H1 (cell line): ENCODE data around the gene AUH. TPM values are rescaled to one million over a fixed set of nuclear protein-coding genes. Genes with fewer than 3 reads are reported as not detected.
A peak's percentile ranks its signal among the peaks of the same experiment; 100 is the strongest.

Experiments
- CTCF ChIA-PET: fragments of 300-600 bp; sonication (Branson Sonifier 250); formaldehyde crosslinking; loops from one replicate; lab custom pipeline; 2021; ENCODE audit not compliant: partially characterized antibody; lab: Charles Lee
- POLR2A ChIA-PET: fragments of 300-600 bp; sonication (Branson Sonifier 250); formaldehyde crosslinking; loops from one replicate; lab custom pipeline; 2021; ENCODE audit warnings: inconsistent platforms; ENCODE audit not compliant: partially characterized antibody; lab: Charles Lee
- DNase-seq, 2 experiments: peaks; one replicate each; pipeline versions ENCODE4 v3.0.0 to v3.0.0-alpha.2; 2010 to 2022; ENCODE audit warnings: low spot score in 2 of 2, low read depth in 1 of 2, mixed read lengths in 1 of 2
- FAIRE-seq: peaks from 2 replicates; lab custom pipeline; 2011; peaks lifted over from hg19 to GRCh38; lab: Jason Lieb, UNC
- H2AFZ ChIP-seq: 2 replicates; pipeline ENCODE4 v1.8.1; 2012; ENCODE audit warnings: low read length, inconsistent platforms
- H2AK5ac ChIP-seq: 2 replicates; pipeline ENCODE4 v1.6.1; 2013; ENCODE audit warnings: low read depth, low read length
- H2BK120ac ChIP-seq: replicated peaks from 2 replicates; pipeline ENCODE3; 2013; ENCODE audit warnings: low read depth, low read length, inconsistent platforms
- H2BK12ac ChIP-seq: 2 replicates; pipeline ENCODE4 v1.6.1; 2013; ENCODE audit warnings: low read depth, low read length
- H2BK15ac ChIP-seq: 2 replicates; pipeline ENCODE4 v1.6.1; 2013; ENCODE audit warnings: low read length
- H2BK20ac ChIP-seq: 2 replicates; pipeline ENCODE4 v1.6.1; 2013; ENCODE audit warnings: low read length
- H2BK5ac ChIP-seq: 2 replicates; pipeline ENCODE4 v1.6.1; 2013; ENCODE audit warnings: low read depth, low read length
- H3K14ac ChIP-seq: 2 replicates; pipeline ENCODE4 v1.6.1; 2013; ENCODE audit warnings: inconsistent platforms; ENCODE audit not compliant: insufficient read length
- H3K18ac ChIP-seq: 2 replicates; pipeline ENCODE4 v1.6.1; 2013; ENCODE audit warnings: low read length; ENCODE audit errors: extremely low read depth
- H3K23ac ChIP-seq: 2 replicates; pipeline ENCODE4 v1.6.1; 2013; ENCODE audit warnings: inconsistent platforms; ENCODE audit not compliant: insufficient read length
- H3K23me2 ChIP-seq: 2 replicates; pipeline ENCODE4 v1.6.1; 2013; ENCODE audit warnings: low read depth, low read length
- H3K27ac ChIP-seq: 2 replicates; pipeline ENCODE4 v1.6.1; 2011; ENCODE audit warnings: low read depth, low read length, inconsistent platforms
- H3K27me3 ChIP-seq, 4 experiments: replicated peaks in 1 of 4; 1 replicate in 1 of 4; 2 replicates in 3 of 4; pipeline versions ENCODE4 v1.6.1 to v1.8.1; 2011 to 2013; ENCODE audit warnings: low read length in 3 of 4, mild to moderate bottlenecking in 3 of 4, inconsistent platforms in 2 of 4, mixed read lengths in 2 of 4, moderate library complexity in 1 of 4; ENCODE audit not compliant: control insufficient read depth in 3 of 4, insufficient read depth in 3 of 4; ENCODE audit errors: extremely low read depth in 1 of 4
- H3K36me3 ChIP-seq, 4 experiments: 2 replicates each; pipeline versions ENCODE4 v1.6.1 to v1.8.1; 2011 to 2013; ENCODE audit warnings: mild to moderate bottlenecking in 4 of 4, low read length in 3 of 4, moderate library complexity in 2 of 4, control low read depth in 1 of 4, inconsistent platforms in 1 of 4; ENCODE audit not compliant: insufficient read depth in 4 of 4, control insufficient read depth in 2 of 4
- H3K4ac ChIP-seq: replicated peaks from 2 replicates; pipeline ENCODE3; 2013; ENCODE audit warnings: low read length, low read depth, mixed read lengths, inconsistent platforms; ENCODE audit not compliant: insufficient read length
- H3K4me1 ChIP-seq, 4 experiments: replicated peaks in 1 of 4; 1 replicate in 1 of 4; 2 replicates in 3 of 4; pipeline versions ENCODE4 v1.6.1 to v1.8.1; 2011 to 2013; ENCODE audit warnings: low read length in 3 of 4, inconsistent platforms in 2 of 4, mixed read lengths in 1 of 4; ENCODE audit not compliant: insufficient read depth in 4 of 4, control insufficient read depth in 3 of 4
- H3K4me2 ChIP-seq, 2 experiments: 2 replicates each; pipeline versions ENCODE4 v1.6.1 to v1.8.1; 2011 to 2013; ENCODE audit warnings: low read depth in 2 of 2, low read length in 2 of 2, control low read depth in 1 of 2, inconsistent platforms in 1 of 2, mild to moderate bottlenecking in 1 of 2; ENCODE audit not compliant: insufficient read depth in 1 of 2
- H3K4me3 ChIP-seq, 4 experiments: fragments of 200-600, 300-600 bp in 1 of 4; sonication (generic), shearing (Covaris generic), sonication (Bioruptor Twin) in 1 of 4; 2 replicates each; pipeline versions ENCODE4 v1.5.1 to v1.8.1; 2011 to 2016; ENCODE audit warnings: low read length in 4 of 4, low read depth in 3 of 4, control low read depth in 2 of 4, inconsistent platforms in 2 of 4, mild to moderate bottlenecking in 2 of 4, mixed read lengths in 1 of 4, moderate library complexity in 1 of 4; ENCODE audit not compliant: insufficient read depth in 2 of 4; ENCODE audit errors: extremely low read depth in 1 of 4
- H3K56ac ChIP-seq: replicated peaks from 2 replicates; pipeline ENCODE3; 2013; ENCODE audit warnings: low read depth, mild to moderate bottlenecking, mixed read lengths, low read length, inconsistent platforms; ENCODE audit not compliant: insufficient read length
- H3K79me1 ChIP-seq: 2 replicates; pipeline ENCODE4 v1.6.1; 2013; ENCODE audit warnings: low read depth, low read length, control low read depth
- H3K79me2 ChIP-seq, 2 experiments: 2 replicates each; pipeline versions ENCODE4 v1.6.1 to v1.8.1; 2012 to 2013; ENCODE audit warnings: low read length in 2 of 2, mild to moderate bottlenecking in 2 of 2, inconsistent platforms in 1 of 2; ENCODE audit not compliant: insufficient read depth in 2 of 2, control insufficient read depth in 1 of 2
- H3K9ac ChIP-seq, 4 experiments: replicated peaks in 1 of 4; 1 replicate in 1 of 4; 2 replicates in 3 of 4; pipeline versions ENCODE4 v1.6.1 to v1.8.1; 2011 to 2013; ENCODE audit warnings: low read depth in 3 of 4, low read length in 3 of 4, control low read depth in 2 of 4, mild to moderate bottlenecking in 2 of 4, moderate library complexity in 2 of 4, inconsistent platforms in 1 of 4; ENCODE audit errors: extremely low read depth in 1 of 4
- H3K9me3 ChIP-seq, 2 experiments: 2 replicates each; pipeline versions ENCODE4 v1.6.1 to v1.8.1; 2012 to 2013; ENCODE audit warnings: mild to moderate bottlenecking in 2 of 2, moderate library complexity in 2 of 2, control low read depth in 1 of 2, inconsistent platforms in 1 of 2, low read depth in 1 of 2, low read length in 1 of 2, mixed read lengths in 1 of 2; ENCODE audit not compliant: insufficient read depth in 2 of 2
- H4K20me1 ChIP-seq, 2 experiments: replicated peaks in 1 of 2; 2 replicates each; pipeline versions ENCODE3 to v1.8.1; 2011 to 2013; ENCODE audit warnings: inconsistent platforms in 2 of 2, low read length in 2 of 2, mild to moderate bottlenecking in 1 of 2; ENCODE audit not compliant: insufficient read depth in 2 of 2, control insufficient read depth in 1 of 2
- H4K5ac ChIP-seq: 2 replicates; pipeline ENCODE4 v1.6.1; 2013; ENCODE audit warnings: low read length, low read depth, mixed read lengths, inconsistent platforms; ENCODE audit not compliant: insufficient read length
- H4K8ac ChIP-seq: 2 replicates; pipeline ENCODE4 v1.8.0; 2013; ENCODE audit warnings: mild to moderate bottlenecking, moderate library complexity, low read length, inconsistent platforms; ENCODE audit not compliant: insufficient read depth; ENCODE audit errors: extremely low read depth
- H4K91ac ChIP-seq: replicated peaks from 2 replicates; pipeline ENCODE3; 2013; ENCODE audit warnings: low read length, mixed read lengths, inconsistent platforms; ENCODE audit not compliant: insufficient read length
- CEBPB ChIP-seq: IDR thresholded peaks from 2 replicates; pipeline ENCODE4 v1.6.1; 2012; ENCODE audit warnings: low read depth, low read length
- CREB1 ChIP-seq: IDR thresholded peaks from 2 replicates; pipeline ENCODE4 v1.6.1; 2012; ENCODE audit warnings: inconsistent platforms
- GABPA ChIP-seq: IDR thresholded peaks from 2 replicates; pipeline ENCODE4 v1.6.1; 2011; ENCODE audit warnings: mild to moderate bottlenecking, low read length, moderate library complexity, borderline replicate concordance; ENCODE audit not compliant: insufficient read depth
- RNF2 ChIP-seq: fragments of 200-900, 300-1000 bp; sonication (generic); IDR thresholded peaks from 2 replicates; pipeline ENCODE4 v1.7.1; 2016; ENCODE audit warnings: borderline replicate concordance, low read depth, mild to moderate bottlenecking, antibody characterized with exemption, low read length; ENCODE audit not compliant: poor library complexity, severe bottlenecking; ENCODE audit errors: missing control alignments
- SAP30 ChIP-seq: fragments of 300-600 bp; sonication (generic); IDR thresholded peaks from 2 replicates; pipeline ENCODE4 v1.7.1; 2012; ENCODE audit warnings: low read length, moderate library complexity, mild to moderate bottlenecking, inconsistent platforms; ENCODE audit not compliant: insufficient read depth, insufficient replicate concordance
- WGBS, 2 experiments: shearing (Covaris generic) in 1 of 2; methylation state at CpG; one replicate each; pipeline versions ENCODE4 v1.1.6 to v1.1.7; 2013 to 2015; ENCODE audit warnings: low lambda C conversion rate in 2 of 2, mixed read lengths in 2 of 2, inconsistent platforms in 1 of 2, low coverage in 1 of 2, missing lambda C conversion rate in 1 of 2; ENCODE audit not compliant: insufficient replicate concordance in 2 of 2, insufficient coverage in 1 of 2, insufficient read length in 1 of 2; ENCODE audit errors: extremely low coverage in 1 of 2, missing lambda C conversion rate in 1 of 2; 5-methylcytosine and 5-hydroxymethylcytosine counted together
- polyA plus RNA-seq, 7 experiments: library from polyadenylated mRNA; depleted of rRNA in 3 of 7; stranded (reverse) in 5 of 7; unstranded in 2 of 7; fragments of >200 nt in 5 of 7; fragments of 200-250 nt in 2 of 7; gene quantifications; 1 replicate in 5 of 7; 2 replicates in 1 of 7; 4 replicates in 1 of 7; pipeline versions ENCODE4 v1.2.1 to v1.2.3, GENCODE V29; 2011 to 2013; ENCODE audit warnings: missing spikeins in 2 of 7, mixed read lengths in 2 of 7
- total RNA-seq: library from RNA; stranded (reverse); fragmentation: NEBNext Ultra II Directional; extraction: Animal tissue kit (Norgen Biotek cat#: 25700); gene quantifications from 2 replicates; pipeline ENCODE4 v1.2.1, GENCODE V29; 2021

Gene AUH
- total and polyA plus RNA-seq, 2 of the 8 experiments (the other 6 are each of a cell fraction or from before 2014, with no cell fraction given): 5.8 to 21.9 TPM

DNA sequence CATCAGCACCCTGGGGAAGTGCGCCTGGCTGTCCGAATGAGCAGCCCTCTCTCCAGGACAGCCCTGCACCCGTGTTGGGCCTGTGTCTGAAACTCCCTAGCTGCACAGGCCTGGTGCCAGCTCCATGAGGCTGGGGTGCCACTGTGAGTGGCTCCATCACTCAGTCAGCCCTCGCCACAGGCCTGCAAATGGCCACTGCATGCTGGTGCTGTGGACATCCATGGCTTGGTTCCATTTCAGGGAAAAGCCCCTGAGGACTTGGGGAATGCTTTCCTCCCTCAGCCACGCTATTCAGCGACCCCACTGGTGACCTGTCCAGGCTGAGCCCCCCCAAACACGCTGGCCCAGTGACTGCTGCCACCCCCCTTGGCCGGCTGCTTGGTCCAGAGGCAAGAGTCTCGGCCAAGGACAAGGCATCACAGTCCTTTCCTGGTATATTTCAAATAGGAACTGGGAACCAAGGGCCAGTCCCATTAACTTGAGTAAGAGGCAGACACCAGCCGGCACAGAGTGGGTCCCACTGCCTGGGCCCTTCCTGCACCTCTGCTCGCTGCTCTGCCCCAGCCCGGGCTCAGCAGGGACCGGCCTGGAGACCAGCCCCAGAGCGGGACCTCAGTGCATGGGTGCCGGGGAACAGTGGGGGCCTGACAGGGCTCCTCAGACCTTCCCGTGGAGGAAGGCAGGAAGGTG lies 181.3 kb downstream of the AUH start:
- Histone ChIP-seq H2AK5ac (no peak overlapping the region), H3K4me3 (no peak overlapping the region), H4K5ac (no peak overlapping the region), H3K27ac (no peak overlapping the region), H3K36me3 (no peaks in the 10 kb centered on the region), H4K20me1 (no peaks in the 10 kb centered on the region), H3K27me3 (no peaks in the 10 kb centered on the region; a peak in 1 of 7 replicates), H2BK5ac (no peak overlapping the region), H4K91ac (no peak overlapping the region), H3K4me2 (no peak overlapping the region), H2BK20ac (no peak overlapping the region), H3K18ac (no peak overlapping the region), H4K8ac (no peak overlapping the region), H2BK120ac (no peak overlapping the region), H2BK12ac (no peak overlapping the region), H3K14ac (no peak overlapping the region), H3K4ac (no peak overlapping the region), H3K4me1 (no peaks in the 10 kb centered on the region), H3K23ac (no peak overlapping the region), H3K9ac (no peak overlapping the region), H3K9me3 (0 out of 4 replicates have a peak, but pooled peaks cover 0 to 2% of the 10 kb centered on the region in 2 experiments), H3K23me2 (no peaks in the 10 kb centered on the region), H2AFZ (no peak overlapping the region), H3K79me2 (no peaks in the 10 kb centered on the region), H2BK15ac (no peak overlapping the region), H3K79me1 (no peaks in the 10 kb centered on the region; the same call in 1 of the 2 replicates), H3K56ac (no peak overlapping the region)
- FAIRE-seq (no peak), DNase-seq (peak in 1 of 2 experiments; percentile 20)
- 90% methylated on average over 16 of the region's 16 CpGs; no CpG with 5 or more reads in 1 of the 2 experiments for WGBS, 2 experiments
- ChIA-PET CTCF (no interaction called here), POLR2A (no interaction called here)
- TF ChIP-seq CREB1 (no peak), CEBPB (no peak), GABPA (no peak), SAP30 (no peak), RNF2 (no peak)
